Mesothelial cell of epicardium (in vitro differentiated cells): ENCODE data around the gene MRPL51. TPM values are rescaled to one million over a fixed set of nuclear protein-coding genes. Genes with fewer than 3 reads are reported as not detected.

Experiments
- DNase-seq, 2 experiments: peaks; one replicate each; pipeline ENCODE4 v3.0.0; 2021; ENCODE audit warnings: low spot score in 2 of 2; ENCODE audit not compliant: unreplicated experiment in 2 of 2
- H3K27ac Mint-ChIP-seq: 2 replicates; pipeline ENCODE4 v1.8.0; 2021; ENCODE audit warnings: mixed read lengths
- H3K27me3 Mint-ChIP-seq: 2 replicates; pipeline ENCODE4 v1.8.0; 2021; ENCODE audit warnings: low read depth, mixed read lengths
- H3K36me3 Mint-ChIP-seq: 2 replicates; pipeline ENCODE4 v1.8.0; 2021; ENCODE audit warnings: mixed read lengths
- H3K4me1 Mint-ChIP-seq: 2 replicates; pipeline ENCODE4 v1.8.0; 2021; ENCODE audit warnings: mixed read lengths
- H3K4me3 Mint-ChIP-seq: 2 replicates; pipeline ENCODE4 v1.8.0; 2021; ENCODE audit warnings: mild to moderate bottlenecking, moderate library complexity, mixed read lengths
- H3K9me3 Mint-ChIP-seq: 2 replicates; pipeline ENCODE4 v1.8.0; 2021; ENCODE audit warnings: mixed read lengths
- total RNA-seq: library from RNA; stranded (reverse); gene quantifications from 3 replicates; pipeline ENCODE4 v1.2.1, GENCODE V29; 2021
- TF ChIP-seq, protein P1 (sequence below): fragments of 200-600 bp; sonication (generic); IDR thresholded peaks from one replicate; pipeline ENCODE4 v1.5.0; 2021; ENCODE audit warnings: antibody characterized with exemption; ENCODE audit not compliant: unreplicated experiment

The MRPL51 gene
- total RNA-seq, 1 donor from 2014 or later: 137 TPM

DNA sequence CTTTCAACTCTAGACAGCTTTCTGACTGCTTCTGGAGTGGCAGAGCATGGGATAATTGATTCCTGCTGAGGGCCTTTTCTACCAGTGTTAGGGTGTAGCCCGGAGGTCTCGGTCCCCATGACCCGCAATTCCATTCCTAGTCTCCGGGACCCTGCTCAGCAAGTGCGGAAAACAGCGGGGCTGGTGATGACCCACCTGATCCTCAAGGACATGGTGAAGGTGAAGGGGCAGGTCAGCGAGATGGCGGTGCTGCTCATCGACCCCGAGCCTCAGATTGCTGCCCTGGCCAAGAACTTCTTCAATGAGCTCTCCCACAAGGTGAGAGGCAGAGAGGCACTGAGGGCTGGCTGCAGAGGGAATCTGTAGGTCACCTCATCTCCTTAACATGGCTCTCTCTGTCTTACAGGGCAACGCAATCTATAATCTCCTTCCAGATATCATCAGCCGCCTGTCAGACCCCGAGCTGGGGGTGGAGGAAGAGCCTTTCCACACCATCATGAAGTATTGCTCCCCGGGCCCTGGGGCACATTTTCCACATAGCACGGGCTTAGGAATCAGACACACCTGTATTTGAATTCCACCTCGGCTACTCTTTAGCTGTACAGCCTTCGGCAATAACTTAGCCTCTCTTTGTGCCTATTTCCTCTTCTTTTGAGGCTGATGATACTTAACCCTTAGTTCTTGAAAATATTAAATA lies 35.6 kb upstream of the MRPL51 start:
- Mint-ChIP-seq H3K4me1 (peaks cover 66% of the 10 kb centered on the region), H3K36me3 (peaks cover 44% of the 10 kb centered on the region), H3K4me3 (peak overlapping the region; percentile 11), H3K9me3 (no peaks in the 10 kb centered on the region), H3K27me3 (no peaks in the 10 kb centered on the region), H3K27ac (peak overlapping the region; percentile 98)
- TF ChIP-seq, protein P1, sequence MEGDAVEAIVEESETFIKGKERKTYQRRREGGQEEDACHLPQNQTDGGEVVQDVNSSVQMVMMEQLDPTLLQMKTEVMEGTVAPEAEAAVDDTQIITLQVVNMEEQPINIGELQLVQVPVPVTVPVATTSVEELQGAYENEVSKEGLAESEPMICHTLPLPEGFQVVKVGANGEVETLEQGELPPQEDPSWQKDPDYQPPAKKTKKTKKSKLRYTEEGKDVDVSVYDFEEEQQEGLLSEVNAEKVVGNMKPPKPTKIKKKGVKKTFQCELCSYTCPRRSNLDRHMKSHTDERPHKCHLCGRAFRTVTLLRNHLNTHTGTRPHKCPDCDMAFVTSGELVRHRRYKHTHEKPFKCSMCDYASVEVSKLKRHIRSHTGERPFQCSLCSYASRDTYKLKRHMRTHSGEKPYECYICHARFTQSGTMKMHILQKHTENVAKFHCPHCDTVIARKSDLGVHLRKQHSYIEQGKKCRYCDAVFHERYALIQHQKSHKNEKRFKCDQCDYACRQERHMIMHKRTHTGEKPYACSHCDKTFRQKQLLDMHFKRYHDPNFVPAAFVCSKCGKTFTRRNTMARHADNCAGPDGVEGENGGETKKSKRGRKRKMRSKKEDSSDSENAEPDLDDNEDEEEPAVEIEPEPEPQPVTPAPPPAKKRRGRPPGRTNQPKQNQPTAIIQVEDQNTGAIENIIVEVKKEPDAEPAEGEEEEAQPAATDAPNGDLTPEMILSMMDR: no peak
- DNase-seq: peak in 1 of 2 experiments; percentile 72

DNA sequence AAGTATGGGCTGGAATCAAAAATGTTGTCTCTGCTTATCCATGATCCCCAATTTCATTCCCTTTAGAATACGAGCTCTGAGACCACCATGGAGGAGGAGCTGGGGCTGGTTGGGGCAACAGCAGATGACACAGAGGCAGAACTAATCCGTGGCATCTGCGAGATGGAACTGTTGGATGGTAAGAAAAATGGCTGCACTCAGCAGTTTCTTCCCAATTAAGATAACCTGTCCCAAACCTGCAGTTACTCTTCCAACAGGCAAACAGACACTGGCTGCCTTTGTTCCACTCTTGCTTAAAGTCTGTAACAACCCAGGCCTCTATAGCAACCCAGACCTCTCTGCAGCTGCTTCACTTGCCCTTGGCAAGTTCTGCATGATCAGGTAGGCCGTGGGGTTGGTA lies 34.6 kb upstream of the MRPL51 start:
- H3K27ac Mint-ChIP-seq: peak overlapping the region; percentile 79
- TF ChIP-seq, protein P1: no peak
- DNase-seq: no peak
- H3K9me3 Mint-ChIP-seq: no peaks in the 10 kb centered on the region
- peaks cover 59% of the 10 kb centered on the region for H3K4me1 Mint-ChIP-seq
- H3K4me3 Mint-ChIP-seq: no peak overlapping the region
- peaks cover 50% of the 10 kb centered on the region for H3K36me3 Mint-ChIP-seq
- H3K27me3 Mint-ChIP-seq: no peaks in the 10 kb centered on the region

DNA sequence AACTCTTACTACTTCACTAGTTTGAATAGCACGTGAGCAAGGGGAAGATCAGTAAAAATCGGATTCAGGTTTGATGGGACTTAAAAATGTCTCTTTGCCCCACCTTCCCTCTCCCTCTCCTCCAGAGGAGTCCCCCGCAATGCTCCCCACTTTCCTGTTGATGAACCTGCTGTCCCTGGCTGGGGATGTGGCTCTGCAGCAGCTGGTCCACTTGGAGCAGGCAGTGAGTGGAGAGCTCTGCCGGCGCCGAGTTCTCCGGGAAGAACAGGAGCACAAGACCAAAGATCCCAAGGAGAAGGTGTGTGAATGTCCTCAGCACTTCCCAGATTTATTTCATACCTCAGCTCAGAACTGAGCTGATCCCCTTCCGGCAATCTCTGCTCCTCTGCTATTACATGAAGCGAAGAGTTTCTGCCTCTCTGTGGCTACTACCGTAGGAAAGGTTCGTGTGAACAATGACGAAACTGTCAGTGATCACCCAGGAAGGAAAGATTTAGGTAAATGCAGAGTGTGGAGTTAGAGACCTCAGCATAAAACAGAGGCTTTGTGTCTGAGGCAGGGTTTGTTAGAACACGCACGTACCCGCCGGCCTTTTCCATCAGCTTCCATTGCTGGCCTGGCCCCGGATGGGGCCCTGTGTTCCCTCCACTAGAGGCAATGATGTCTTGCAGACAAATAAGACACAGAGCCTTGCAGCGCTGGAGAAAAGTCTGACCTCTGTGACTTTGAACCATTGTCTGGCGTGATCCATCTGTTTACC lies 33.9 kb upstream of the MRPL51 start:
- no peak overlapping the region for H3K4me3 Mint-ChIP-seq
- no peaks in the 10 kb centered on the region for H3K27me3 Mint-ChIP-seq
- peak overlapping the region; percentile 79 for H3K27ac Mint-ChIP-seq
- TF ChIP-seq, protein P1: no peak
- DNase-seq: no peak
- H3K36me3 Mint-ChIP-seq: peaks cover 53% of the 10 kb centered on the region
- no peaks in the 10 kb centered on the region for H3K9me3 Mint-ChIP-seq
- peaks cover 51% of the 10 kb centered on the region for H3K4me1 Mint-ChIP-seq

DNA sequence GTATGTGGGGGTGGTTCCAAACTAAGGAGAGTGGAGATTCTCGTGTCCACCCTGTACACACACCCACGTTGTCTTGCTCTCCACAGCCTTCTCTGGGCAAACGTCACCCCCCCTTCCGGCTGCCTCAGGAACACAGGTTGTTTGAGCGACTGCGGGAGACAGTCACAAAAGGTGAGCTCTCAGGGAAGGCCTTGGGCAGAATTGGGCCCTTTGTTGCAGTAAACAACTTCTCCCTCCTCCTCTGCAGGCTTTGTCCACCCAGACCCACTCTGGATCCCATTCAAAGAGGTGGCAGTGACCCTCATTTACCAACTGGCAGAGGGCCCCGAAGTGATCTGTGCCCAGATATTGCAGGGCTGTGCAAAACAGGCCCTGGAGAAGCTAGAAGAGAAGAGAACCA lies 33.1 kb upstream of the MRPL51 start:
- Mint-ChIP-seq H3K27me3 (no peaks in the 10 kb centered on the region), H3K27ac (peak overlapping the region; percentile 62), H3K9me3 (no peaks in the 10 kb centered on the region), H3K4me3 (no peak overlapping the region), H3K4me1 (peaks cover 48% of the 10 kb centered on the region), H3K36me3 (peaks cover 56% of the 10 kb centered on the region)
- no peak for DNase-seq
- TF ChIP-seq, protein P1: no peak

DNA sequence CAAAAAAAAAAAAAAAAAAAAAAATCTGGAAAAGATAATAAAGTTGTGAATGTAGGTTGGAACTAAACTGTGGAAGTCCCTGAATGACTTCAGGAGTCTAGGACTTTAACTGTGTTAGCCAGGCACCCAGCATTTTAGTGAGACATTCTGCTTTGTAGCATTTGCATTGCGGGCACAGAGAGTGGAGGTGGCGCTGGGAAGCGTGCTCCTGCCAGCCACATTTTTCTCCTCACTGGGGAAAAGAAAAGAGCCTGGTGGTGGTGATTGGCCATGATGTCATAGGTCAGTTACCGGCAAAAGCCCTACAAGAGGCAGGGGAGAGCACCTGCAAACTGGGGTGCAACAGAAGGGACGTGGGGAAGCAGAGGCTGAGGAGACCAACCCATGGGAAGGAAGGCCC lies 31.6 kb upstream of the MRPL51 start:
- TF ChIP-seq, protein P1: no peak
- no peaks in the 10 kb centered on the region for H3K9me3 Mint-ChIP-seq
- no peaks in the 10 kb centered on the region for H3K27me3 Mint-ChIP-seq
- peaks cover 34% of the 10 kb centered on the region for H3K4me1 Mint-ChIP-seq
- DNase-seq: no peak
- peaks cover 54% of the 10 kb centered on the region for H3K36me3 Mint-ChIP-seq
- H3K27ac Mint-ChIP-seq: no peak overlapping the region
- H3K4me3 Mint-ChIP-seq: no peak overlapping the region
